ENCODE results near the gene TNFRSF14. TPM values are rescaled to one million over a fixed set of nuclear protein-coding genes. Genes with fewer than 3 reads are reported as not detected.
A peak's percentile ranks its signal among the peaks of the same experiment; 100 is the strongest.

TNFRSF14 gene
- total RNA-seq, 1 experiment from 2014 or later = 1.5 TPM

DNA sequence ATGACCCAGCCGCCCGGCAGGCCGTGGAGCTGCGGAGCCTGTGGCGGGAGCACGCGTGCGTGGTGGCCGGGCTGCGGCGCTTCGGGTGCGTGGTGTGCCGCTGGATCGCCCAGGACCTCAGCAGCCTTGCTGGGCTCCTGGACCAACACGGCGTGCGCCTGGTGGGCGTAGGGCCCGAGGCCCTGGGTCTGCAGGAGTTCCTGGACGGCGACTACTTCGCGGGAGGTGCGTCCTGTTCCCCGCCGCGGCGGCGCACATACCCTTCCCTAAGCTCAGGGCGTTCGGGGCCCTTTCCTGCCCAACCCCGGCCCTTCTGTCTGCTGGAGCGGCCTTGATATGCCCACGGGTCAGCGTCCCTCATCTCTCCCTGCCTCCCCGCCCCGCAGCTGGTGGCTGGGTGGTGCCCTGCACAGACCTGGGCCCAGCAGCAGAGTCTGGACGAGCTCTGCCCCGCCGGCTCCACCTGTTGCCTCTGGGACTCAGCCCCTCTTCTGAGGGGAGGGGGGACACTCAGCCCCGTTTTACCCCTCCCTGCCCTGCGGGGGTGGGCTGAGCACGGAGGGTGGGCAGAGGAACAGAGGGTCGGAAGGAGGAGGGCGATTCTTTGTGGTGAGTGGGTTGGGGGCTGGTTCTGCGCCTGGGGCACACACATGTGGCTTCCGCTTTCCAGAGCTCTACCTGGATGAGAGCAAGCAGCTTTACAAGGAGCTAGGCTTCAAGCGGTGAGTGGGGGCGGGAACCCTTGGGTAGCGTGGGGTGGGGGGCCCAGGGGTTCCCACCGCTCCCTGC lies 31.1 kb downstream of the TNFRSF14 start:
- peak in 1 of 2 experiments; percentile 37 for DNase-seq
- peak overlapping the region; percentile 79 for H3K4me3 Mint-ChIP-seq (ENCODE audit: unreplicated experiment)
- POLR2A ChIA-PET = no interaction called here
- Histone ChIP-seq H3K9me3 (no peaks in the 10 kb centered on the region), H3K4me3 (ENCODE audit: low read depth, low read length) (peak overlapping the region; percentile 76), H3K36me3 (ENCODE audit: control insufficient read depth, insufficient read depth, low read length) (no peaks in the 10 kb centered on the region), H3K27me3 (replicated peaks; ENCODE audit: control insufficient read depth, insufficient read depth, low read length) (no peaks in the 10 kb centered on the region), H3K4me1 (peaks cover 6% of the 10 kb centered on the region; the same call in 1 of the 2 replicates)
- peaks cover 5% of the 10 kb centered on the region for H3K36me3 Mint-ChIP-seq (ENCODE audit: insufficient read depth, unreplicated experiment)
- intact Hi-C loops (cut with micrococcal nuclease; ENCODE audit: unreplicated experiment) = loop anchor here (2.0 to 5.0 kb wide), 2 partner anchors 56 to 60 kb away; partner anchors contain the start of gene PANK4
- H3K9me3 Mint-ChIP-seq (ENCODE audit: unreplicated experiment) = no peaks in the 10 kb centered on the region
- TF ChIP-seq CTCF (IDR thresholded peaks at IDR 0.05; ENCODE audit: insufficient read depth in 1 of 2, low read depth in 1 of 2, low read length in 1 of 2, severe bottlenecking in 1 of 2, unreplicated experiment in 1 of 2) = no peak
- H3K4me1 Mint-ChIP-seq (ENCODE audit: low read depth, unreplicated experiment) = no peaks in the 10 kb centered on the region
- H3K27ac Mint-ChIP-seq (ENCODE audit: unreplicated experiment) = no peak overlapping the region
- BruUV-seq (replicated peaks) = no TSS peak
- CTCF ChIA-PET = interaction anchor here (0.6 kb wide), 2 partner anchors 272 to 392 kb away, joined by 3 to 6 read pairs; partner anchors contain the start of gene FAAP20
- no peaks in the 10 kb centered on the region for H3K27me3 Mint-ChIP-seq (ENCODE audit: insufficient read depth, unreplicated experiment)

- peaks cover 5% of the 10 kb centered on the region for H3K36me3 Mint-ChIP-seq (ENCODE audit: insufficient read depth, unreplicated experiment)
- POLR2A ChIA-PET = no interaction called here
- Histone ChIP-seq H3K27me3 (replicated peaks; ENCODE audit: control insufficient read depth, insufficient read depth, low read length) (no peaks in the 10 kb centered on the region), H3K4me1 (peaks cover 6% of the 10 kb centered on the region; the same call in 1 of the 2 replicates), H3K4me3 (ENCODE audit: low read depth, low read length) (peak overlapping the region; percentile 76; the same call in 1 of the 2 replicates), H3K36me3 (ENCODE audit: control insufficient read depth, insufficient read depth, low read length) (no peaks in the 10 kb centered on the region), H3K9me3 (no peaks in the 10 kb centered on the region)
- peak in 1 of 2 experiments; percentile 30 for DNase-seq
- no peaks in the 10 kb centered on the region for H3K9me3 Mint-ChIP-seq (ENCODE audit: unreplicated experiment)
- H3K4me3 Mint-ChIP-seq (ENCODE audit: unreplicated experiment) = peak overlapping the region; percentile 79
- no peaks in the 10 kb centered on the region for H3K27me3 Mint-ChIP-seq (ENCODE audit: insufficient read depth, unreplicated experiment)
- no peak for TF ChIP-seq CTCF (IDR thresholded peaks at IDR 0.05; ENCODE audit: insufficient read depth in 1 of 2, low read depth in 1 of 2, low read length in 1 of 2, severe bottlenecking in 1 of 2, unreplicated experiment in 1 of 2)
- H3K27ac Mint-ChIP-seq (ENCODE audit: unreplicated experiment) = no peak overlapping the region
- intact Hi-C loops (cut with micrococcal nuclease; ENCODE audit: unreplicated experiment) = loop anchor here (2.0 to 5.0 kb wide), 2 partner anchors 55 to 61 kb away; partner anchors contain the start of gene PANK4
- no peaks in the 10 kb centered on the region for H3K4me1 Mint-ChIP-seq (ENCODE audit: low read depth, unreplicated experiment)
- CTCF ChIA-PET = interaction anchor here (0.6 kb wide), 1 partner anchor 273 kb away, joined by 6 read pairs; no protein-coding TSS in a partner anchor
- no TSS peak for BruUV-seq (replicated peaks)
These were observed 31.8 kb downstream of the TNFRSF14 start for GRCh38 chr1:2587860-2588571.

GRCh38 chr1:2588661-2589430 lies 32.7 kb downstream of the TNFRSF14 start:
- no TSS peak for BruUV-seq (replicated peaks)
- intact Hi-C loops (cut with micrococcal nuclease; ENCODE audit: unreplicated experiment) = loop anchor here (5.0 kb wide), 1 partner anchor 62 kb away; the partner anchor contains the start of gene PANK4
- no peak overlapping the region for H3K4me3 Mint-ChIP-seq (ENCODE audit: unreplicated experiment)

More at GRCh38 chr1:2588661-2589430, 32.7 kb downstream of the TNFRSF14 start:
- Mint-ChIP-seq H3K27me3 (ENCODE audit: insufficient read depth, unreplicated experiment) (no peaks in the 10 kb centered on the region), H3K4me1 (ENCODE audit: low read depth, unreplicated experiment) (no peaks in the 10 kb centered on the region), H3K36me3 (ENCODE audit: insufficient read depth, unreplicated experiment) (peaks cover 5% of the 10 kb centered on the region), H3K27ac (ENCODE audit: unreplicated experiment) (no peak overlapping the region), H3K9me3 (ENCODE audit: unreplicated experiment) (no peaks in the 10 kb centered on the region)
- Histone ChIP-seq H3K9me3 (no peaks in the 10 kb centered on the region), H3K27me3 (replicated peaks; ENCODE audit: control insufficient read depth, insufficient read depth, low read length) (no peaks in the 10 kb centered on the region), H3K4me3 (ENCODE audit: low read depth, low read length) (no peak overlapping the region), H3K4me1 (peaks cover 6% of the 10 kb centered on the region; the same call in 1 of the 2 replicates), H3K36me3 (ENCODE audit: control insufficient read depth, insufficient read depth, low read length) (no peaks in the 10 kb centered on the region)
- TF ChIP-seq CTCF (IDR thresholded peaks at IDR 0.05; ENCODE audit: insufficient read depth in 1 of 2, low read depth in 1 of 2, low read length in 1 of 2, severe bottlenecking in 1 of 2, unreplicated experiment in 1 of 2) = no peak
- ChIA-PET POLR2A (no interaction called here), CTCF (no interaction called here)
- no peak for DNase-seq

Measured in Caco-2 (cell line).